DND-41 (cell line): ENCODE results near the gene OR9A2.

Source experiments
- ATAC-seq: fragments of 200-7000 bp; cut with Tn5 transposase; 3 replicates; pipeline ENCODE4 v1.9.1; 2021; ENCODE audit warnings: low read depth; ENCODE audit not compliant: insufficient read depth
- DNase-seq: peaks from one replicate; pipeline ENCODE4 v3.0.0-alpha.2; 2020
- H2AFZ ChIP-seq: 2 replicates; pipeline ENCODE4 v1.6.0; 2012; ENCODE audit warnings: low read depth, low read length
- H3K27ac ChIP-seq: 2 replicates; pipeline ENCODE4 v1.5.1; 2012; ENCODE audit warnings: low read length, inconsistent platforms
- H3K27me3 ChIP-seq: fragments of 200-600 bp; sonication (generic); 2 replicates; pipeline ENCODE4 v1.6.0; 2012; ENCODE audit warnings: low read length, mild to moderate bottlenecking, inconsistent platforms; ENCODE audit not compliant: insufficient read depth, poor library complexity
- H3K36me3 ChIP-seq: 2 replicates; pipeline ENCODE4 v1.5.1; 2012; ENCODE audit warnings: low read length, inconsistent platforms; ENCODE audit not compliant: insufficient read depth
- H3K4me1 ChIP-seq: 2 replicates; pipeline ENCODE4 v1.5.1; 2012; ENCODE audit warnings: mild to moderate bottlenecking, low read length; ENCODE audit not compliant: insufficient read depth
- H3K4me2 ChIP-seq: 2 replicates; pipeline ENCODE4 v1.6.0; 2012; ENCODE audit warnings: mild to moderate bottlenecking, moderate library complexity, low read length, inconsistent platforms; ENCODE audit not compliant: insufficient read depth
- H3K4me3 ChIP-seq, 2 experiments: fragments of 200-600 bp in 1 of 2; shearing (Covaris generic) in 1 of 2; 2 replicates each; pipeline ENCODE4 v1.5.1; 2012 to 2016; ENCODE audit warnings: inconsistent platforms in 2 of 2, low read length in 2 of 2, mild to moderate bottlenecking in 2 of 2, low read depth in 1 of 2, moderate library complexity in 1 of 2
- H3K79me2 ChIP-seq: 2 replicates; pipeline ENCODE4 v1.6.0; 2012; ENCODE audit warnings: low read length, inconsistent platforms; ENCODE audit not compliant: insufficient read depth
- H3K9ac ChIP-seq: 2 replicates; pipeline ENCODE4 v1.6.0; 2012; ENCODE audit warnings: low read depth, mild to moderate bottlenecking, inconsistent platforms, low read length, moderate library complexity
- H3K9me3 ChIP-seq: 2 replicates; pipeline ENCODE4 v1.5.1; 2012; ENCODE audit warnings: low read length, moderate library complexity, mild to moderate bottlenecking, inconsistent platforms; ENCODE audit not compliant: insufficient read depth, severe bottlenecking
- H4K20me1 ChIP-seq: 2 replicates; pipeline ENCODE4 v1.6.0; 2012; ENCODE audit warnings: low read length; ENCODE audit not compliant: insufficient read depth
- EZH2 ChIP-seq: IDR thresholded peaks from 3 replicates; pipeline ENCODE4 v1.6.1; 2012; ENCODE audit warnings: borderline replicate concordance, low read depth, mild to moderate bottlenecking, moderate library complexity, low read length, inconsistent platforms; ENCODE audit not compliant: severe bottlenecking
- TF ChIP-seq, protein P1 (sequence below): IDR thresholded peaks from 2 replicates; pipeline ENCODE4 v1.5.1; 2012; ENCODE audit warnings: borderline replicate concordance, low read length, moderate library complexity, mild to moderate bottlenecking; ENCODE audit not compliant: poor library complexity, severe bottlenecking; ENCODE audit errors: extremely low read depth

Gene OR9A2

DNA sequence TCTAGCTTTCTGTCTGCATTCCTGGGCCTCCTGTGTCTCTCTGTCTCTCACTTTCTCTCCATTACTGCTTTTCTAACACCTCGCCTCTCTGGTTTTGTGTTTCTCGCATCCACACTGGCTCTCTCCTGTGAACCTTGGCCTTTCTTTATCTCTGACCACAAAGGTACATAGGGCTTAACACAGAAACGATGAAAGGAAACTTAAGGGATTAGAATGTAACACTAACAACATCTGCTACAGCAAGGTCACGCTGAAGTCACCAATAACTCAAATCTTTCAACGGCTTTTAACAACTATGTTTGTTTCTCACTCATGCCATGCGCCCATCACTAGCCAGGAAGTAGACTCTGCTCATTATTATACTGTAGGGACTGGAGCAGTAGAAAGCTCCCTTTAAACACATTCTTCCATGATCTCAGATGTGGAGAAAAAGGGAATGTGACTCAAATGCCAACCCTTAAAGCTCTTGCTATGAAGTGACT lies 15.9 kb upstream of the OR9A2 start:
- Histone ChIP-seq H3K9ac (no peak overlapping the region), H2AFZ (no peak overlapping the region), H3K9me3 (no peaks in the 10 kb centered on the region), H3K79me2 (no peaks in the 10 kb centered on the region), H4K20me1 (no peaks in the 10 kb centered on the region), H3K4me1 (no peaks in the 10 kb centered on the region), H3K4me3 (no peak overlapping the region), H3K27me3 (no peaks in the 10 kb centered on the region), H3K4me2 (no peak overlapping the region), H3K27ac (no peak overlapping the region), H3K36me3 (no peaks in the 10 kb centered on the region)
- DNase-seq (no peak), ATAC-seq (peak; percentile 35; the same call in 1 of the 3 replicates)
- no peak for TF ChIP-seq EZH2
- TF ChIP-seq, protein P1, sequence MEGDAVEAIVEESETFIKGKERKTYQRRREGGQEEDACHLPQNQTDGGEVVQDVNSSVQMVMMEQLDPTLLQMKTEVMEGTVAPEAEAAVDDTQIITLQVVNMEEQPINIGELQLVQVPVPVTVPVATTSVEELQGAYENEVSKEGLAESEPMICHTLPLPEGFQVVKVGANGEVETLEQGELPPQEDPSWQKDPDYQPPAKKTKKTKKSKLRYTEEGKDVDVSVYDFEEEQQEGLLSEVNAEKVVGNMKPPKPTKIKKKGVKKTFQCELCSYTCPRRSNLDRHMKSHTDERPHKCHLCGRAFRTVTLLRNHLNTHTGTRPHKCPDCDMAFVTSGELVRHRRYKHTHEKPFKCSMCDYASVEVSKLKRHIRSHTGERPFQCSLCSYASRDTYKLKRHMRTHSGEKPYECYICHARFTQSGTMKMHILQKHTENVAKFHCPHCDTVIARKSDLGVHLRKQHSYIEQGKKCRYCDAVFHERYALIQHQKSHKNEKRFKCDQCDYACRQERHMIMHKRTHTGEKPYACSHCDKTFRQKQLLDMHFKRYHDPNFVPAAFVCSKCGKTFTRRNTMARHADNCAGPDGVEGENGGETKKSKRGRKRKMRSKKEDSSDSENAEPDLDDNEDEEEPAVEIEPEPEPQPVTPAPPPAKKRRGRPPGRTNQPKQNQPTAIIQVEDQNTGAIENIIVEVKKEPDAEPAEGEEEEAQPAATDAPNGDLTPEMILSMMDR, result no peak

DNA sequence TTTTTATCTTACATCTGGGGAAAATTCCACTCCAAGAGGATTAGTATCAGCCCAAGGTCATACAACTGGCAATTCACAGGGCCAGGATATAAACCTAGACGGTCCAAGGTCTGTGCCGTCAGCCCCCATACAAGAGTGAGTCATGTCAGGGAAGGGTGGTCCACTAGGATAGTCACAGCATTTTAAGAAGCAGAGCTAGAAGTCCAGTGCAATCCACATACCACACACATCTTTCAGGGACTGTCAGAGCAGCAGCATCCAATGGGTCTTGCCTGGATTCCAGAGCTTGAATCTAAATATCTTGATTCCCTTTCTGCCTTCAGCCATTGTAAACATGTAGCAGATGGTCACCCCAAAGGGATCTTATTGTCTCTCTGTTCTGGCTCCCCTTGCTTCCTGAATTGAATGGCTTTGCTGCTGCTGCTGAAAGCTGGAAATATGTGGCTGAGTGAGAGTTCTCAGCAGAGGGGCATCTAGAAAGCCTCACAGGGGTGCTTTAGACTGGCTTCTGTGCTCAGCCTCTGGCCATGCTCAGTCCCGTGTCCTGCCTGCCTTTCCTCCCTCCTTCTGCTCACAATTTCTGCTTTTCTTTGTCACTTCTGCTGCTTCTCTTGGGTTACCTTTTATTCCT lies 15.3 kb upstream of the OR9A2 start:
- ATAC-seq (no peak), DNase-seq (no peak)
- no peak overlapping the region for H3K4me2 ChIP-seq
- no peaks in the 10 kb centered on the region for H3K79me2 ChIP-seq
- H2AFZ ChIP-seq, result no peak overlapping the region
- H4K20me1 ChIP-seq, result no peaks in the 10 kb centered on the region
- no peaks in the 10 kb centered on the region for H3K36me3 ChIP-seq
- H3K27ac ChIP-seq, result no peak overlapping the region
- H3K9ac ChIP-seq, result no peak overlapping the region
- no peak overlapping the region for H3K4me3 ChIP-seq
- H3K27me3 ChIP-seq, result no peaks in the 10 kb centered on the region
- no peaks in the 10 kb centered on the region for H3K4me1 ChIP-seq
- TF ChIP-seq, protein P1, result no peak
- no peak for TF ChIP-seq EZH2
- no peaks in the 10 kb centered on the region for H3K9me3 ChIP-seq

DNA sequence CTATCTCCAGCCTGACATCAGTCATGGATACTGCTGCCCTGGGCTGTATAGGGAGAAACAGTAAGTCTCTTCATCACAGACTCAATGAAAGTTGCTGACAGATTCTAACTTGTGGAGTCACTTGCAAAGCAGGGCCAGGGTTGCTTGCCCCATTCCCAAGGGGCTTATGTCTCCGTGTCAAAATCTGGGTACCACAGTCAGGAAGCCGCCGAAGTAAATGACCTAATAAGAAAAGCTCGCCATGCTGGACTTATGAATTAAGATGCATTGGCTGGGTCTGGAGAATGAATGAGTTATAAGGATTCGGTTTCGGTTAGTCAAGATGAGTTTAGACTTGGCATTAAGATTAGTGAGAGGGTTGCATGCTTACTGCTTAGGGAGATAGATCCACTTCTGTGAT lies 14.4 kb upstream of the OR9A2 start:
- Histone ChIP-seq H3K9me3 (no peaks in the 10 kb centered on the region), H3K9ac (no peak overlapping the region), H3K27ac (no peak overlapping the region), H3K4me2 (no peak overlapping the region), H3K36me3 (no peaks in the 10 kb centered on the region), H3K4me1 (no peaks in the 10 kb centered on the region), H4K20me1 (no peaks in the 10 kb centered on the region), H3K79me2 (no peaks in the 10 kb centered on the region), H3K27me3 (no peaks in the 10 kb centered on the region), H2AFZ (no peak overlapping the region), H3K4me3 (no peak overlapping the region)
- ATAC-seq (no peak), DNase-seq (no peak)
- TF ChIP-seq EZH2, result no peak
- TF ChIP-seq, protein P1, result no peak
